ENCODE data around the gene TMEM200A.

TMEM200A gene

DNA sequence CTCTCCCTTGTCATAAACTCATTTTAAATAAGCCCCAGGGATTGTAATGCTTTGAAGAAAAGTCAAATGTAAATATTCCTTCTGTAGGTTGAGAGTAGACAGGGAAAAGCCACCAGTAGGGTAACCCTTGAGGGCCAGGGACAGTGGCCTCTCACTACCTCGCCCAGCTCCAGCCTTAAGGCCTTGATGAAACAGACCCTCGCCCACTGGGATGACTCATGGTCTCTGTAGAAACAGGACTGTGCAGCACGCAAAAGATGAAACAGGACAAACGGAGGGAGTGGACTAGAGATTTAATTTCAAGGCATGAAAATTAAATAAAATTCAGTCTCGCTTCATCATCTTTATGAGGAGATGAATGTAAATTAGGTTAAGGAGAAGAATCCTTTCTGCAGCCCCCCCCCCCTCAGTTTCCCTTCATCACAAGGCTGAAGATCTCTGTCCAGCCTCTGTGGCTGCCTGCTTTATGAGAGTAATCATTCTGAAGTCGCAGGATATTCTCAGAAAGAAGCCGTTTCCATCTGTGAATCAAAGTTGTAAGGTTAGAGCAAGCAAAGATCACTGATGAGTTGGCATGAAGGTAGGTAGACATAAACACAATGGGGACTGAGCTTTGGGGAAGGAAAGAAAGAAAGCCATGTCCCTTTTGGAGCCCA, 60.4 kb downstream of the TMEM200A start:
- DNase-seq = no peak

DNA sequence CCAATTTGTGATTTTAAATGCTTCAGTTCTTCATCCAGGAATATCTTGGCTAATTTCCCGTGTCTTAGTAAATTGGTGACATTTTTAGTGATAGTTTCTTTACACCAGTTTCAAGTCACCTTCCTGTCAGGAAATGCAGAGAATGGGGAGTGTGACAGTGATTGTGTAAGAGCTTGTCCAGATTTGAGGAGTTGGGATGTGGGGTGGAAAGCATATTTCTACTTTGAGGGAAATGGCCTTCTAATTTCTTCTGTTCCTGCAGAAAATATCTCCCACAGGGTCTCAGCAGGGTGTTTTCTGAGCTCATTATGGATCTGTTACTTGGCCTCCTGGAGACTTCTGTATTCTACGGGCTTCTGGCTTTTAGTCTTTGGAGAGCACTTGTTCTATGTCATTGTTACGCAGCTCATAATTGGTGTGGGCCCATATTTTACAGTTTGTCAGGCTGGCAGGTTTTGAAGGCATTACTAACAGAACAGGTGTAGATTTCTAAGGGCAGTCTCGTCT, 65.6 kb downstream of the TMEM200A start:
- no peak for DNase-seq

DNA sequence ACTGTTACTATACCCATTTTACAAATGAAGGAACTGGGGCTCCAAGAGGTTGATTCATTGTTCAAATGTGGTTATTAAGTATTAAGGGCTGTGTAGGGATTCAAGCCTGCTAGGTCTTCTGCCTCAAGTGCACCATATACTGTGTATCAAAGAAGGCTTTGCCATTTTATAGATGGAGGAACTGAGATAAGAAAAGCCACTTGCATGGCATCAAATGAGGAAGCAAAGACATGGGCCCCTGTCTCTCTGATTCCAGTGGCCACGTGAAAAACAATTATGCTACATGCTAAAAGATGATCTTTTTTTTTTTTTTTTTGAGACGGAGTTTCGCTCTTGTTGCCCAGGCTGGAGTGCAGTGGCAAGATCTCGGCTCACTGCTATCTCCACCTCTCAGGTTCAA, 67.0 kb downstream of the TMEM200A start:
- no peak for DNase-seq

GRCh38 chr6:130434174-130434873, 68.5 kb downstream of the TMEM200A start:
- no peak for DNase-seq

DNA sequence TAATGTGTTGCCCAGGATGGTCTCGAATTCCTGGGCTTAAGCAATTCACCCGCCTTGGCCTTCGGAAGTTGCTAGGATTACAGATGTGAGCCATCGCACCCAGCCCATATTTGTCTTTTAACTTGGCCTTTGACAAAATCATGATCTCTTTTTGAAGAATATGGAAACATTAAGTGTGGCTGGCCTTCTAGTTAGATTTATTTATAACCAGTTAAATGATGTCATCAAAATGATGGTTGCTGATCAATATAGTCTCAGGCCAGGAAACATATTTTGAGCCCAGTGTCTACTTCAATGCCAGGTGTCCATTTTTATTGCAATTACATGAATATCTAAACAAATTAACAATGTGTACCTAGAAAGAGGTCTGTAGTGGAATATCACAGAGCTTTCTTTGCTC, 69.4 kb downstream of the TMEM200A start:
- DNase-seq = no peak

DNA sequence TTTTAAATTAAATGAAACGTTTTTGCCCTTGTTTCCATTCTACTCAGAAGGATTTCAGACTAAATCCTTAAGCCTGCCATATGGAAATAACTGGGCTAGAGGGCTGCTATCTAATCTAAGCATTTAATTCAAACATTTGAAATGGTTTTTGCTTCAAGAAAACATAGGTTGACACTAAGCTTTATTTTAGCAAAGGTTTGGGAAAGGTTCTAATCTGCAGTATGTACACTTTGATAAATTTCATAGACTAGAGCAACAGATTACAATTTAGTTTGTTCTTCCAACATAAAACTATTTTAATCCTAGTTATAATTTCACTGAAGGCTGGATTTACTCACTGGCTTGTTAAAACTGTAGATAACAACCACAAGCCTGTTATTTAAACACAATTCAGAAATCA, 72.1 kb downstream of the TMEM200A start:
- no peak for DNase-seq

DNA sequence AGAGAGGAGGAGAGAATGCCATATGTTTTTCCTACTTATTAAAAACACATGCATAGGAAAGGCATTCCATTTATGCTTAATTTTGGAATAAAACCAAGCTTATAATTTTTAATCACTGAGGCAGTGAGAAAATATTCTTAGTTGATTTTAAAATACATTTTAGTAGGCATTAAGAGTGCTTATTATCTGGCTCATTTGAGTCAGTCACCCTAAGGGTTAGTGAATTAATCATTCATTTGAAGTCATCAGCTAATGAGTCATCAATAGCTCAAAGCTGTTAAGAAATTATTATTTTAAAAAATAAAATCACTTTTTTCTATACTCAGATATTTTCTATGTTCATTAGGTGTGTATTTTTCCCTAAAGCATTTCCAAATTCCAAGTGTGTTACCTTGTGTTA, 81.6 kb downstream of the TMEM200A start:
- no peak for DNase-seq

- no peak for DNase-seq
Measured at GRCh38 chr6:130452336-130452735, 86.5 kb downstream of the TMEM200A start.

DNA sequence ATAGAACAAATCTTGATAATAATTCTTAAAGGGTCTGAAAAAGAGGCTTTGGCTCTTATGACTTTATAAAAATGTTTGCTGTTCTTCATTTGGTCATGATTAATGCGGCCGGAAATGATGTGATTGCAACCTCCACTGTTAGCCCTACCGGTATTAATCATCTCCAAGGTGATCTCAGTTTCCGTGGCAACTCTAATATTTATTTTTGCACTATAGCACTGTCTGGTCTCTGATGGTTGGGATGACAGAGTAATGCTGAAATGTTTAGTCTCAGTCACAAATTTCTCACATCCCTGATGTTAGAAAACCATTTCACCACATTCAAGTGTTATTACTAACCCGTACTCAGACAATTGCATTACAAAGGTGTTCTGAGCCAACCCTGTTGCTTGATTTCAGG, 87.4 kb downstream of the TMEM200A start:
- no peak for DNase-seq

DNA sequence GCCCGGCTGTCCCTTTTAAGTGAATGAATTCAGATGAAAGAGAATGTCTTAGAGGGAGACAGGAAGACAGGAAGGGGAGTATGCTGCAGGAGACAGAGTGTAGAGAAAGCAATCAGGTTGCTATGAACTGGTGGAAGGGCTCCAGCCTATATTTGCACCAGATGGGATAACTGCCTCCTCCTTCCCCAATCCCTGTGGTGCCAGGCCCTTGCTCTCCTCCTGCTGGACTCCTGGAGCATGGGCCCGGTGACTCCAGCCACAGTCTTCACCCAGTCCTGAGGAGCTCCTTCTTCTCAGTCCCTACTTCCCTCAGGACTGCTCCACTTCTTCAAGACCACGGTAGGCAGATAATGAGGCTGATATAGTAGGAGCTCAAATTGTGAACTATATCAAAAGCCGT, 91.8 kb downstream of the TMEM200A start:
- no peak for DNase-seq

DNA sequence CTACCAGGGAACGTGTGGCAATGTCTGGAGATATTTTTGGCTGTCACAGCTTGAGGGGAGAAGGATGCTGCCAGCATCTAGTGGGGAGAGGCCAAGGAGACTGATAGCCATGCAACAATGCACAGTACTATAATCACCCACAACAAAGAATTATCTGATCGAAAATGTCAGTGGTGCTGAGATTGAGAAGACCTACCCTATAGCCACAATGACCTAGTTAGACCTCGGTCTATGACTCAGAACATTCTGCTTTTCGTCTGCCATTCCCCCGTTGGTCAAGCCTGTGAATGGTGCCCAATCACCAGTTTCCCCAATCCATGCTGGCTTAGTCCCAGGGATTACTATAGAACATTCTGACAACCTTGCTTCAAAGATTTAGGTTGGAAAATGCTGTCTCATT, 93.5 kb downstream of the TMEM200A start:
- DNase-seq = no peak

DNA sequence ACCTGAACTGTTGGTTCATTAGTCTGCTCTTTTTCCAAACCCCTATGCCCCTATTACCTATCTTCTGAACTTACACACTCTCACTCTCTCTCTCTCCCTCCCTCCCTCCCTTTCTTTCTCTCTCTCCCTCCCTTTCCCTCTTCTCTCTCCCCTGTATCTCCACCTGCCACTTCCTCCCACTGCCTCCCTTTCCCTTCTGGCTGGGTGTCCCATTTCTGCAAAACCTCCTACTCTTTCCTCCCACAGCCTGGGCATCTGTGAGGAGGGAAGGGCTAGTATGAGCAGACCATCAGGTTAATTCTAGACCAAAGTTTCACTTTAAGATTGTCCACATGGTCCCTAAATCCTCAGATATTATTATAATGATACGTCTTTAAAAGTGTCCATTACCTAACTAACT, 95.1 kb downstream of the TMEM200A start:
- DNase-seq = no peak

DNA sequence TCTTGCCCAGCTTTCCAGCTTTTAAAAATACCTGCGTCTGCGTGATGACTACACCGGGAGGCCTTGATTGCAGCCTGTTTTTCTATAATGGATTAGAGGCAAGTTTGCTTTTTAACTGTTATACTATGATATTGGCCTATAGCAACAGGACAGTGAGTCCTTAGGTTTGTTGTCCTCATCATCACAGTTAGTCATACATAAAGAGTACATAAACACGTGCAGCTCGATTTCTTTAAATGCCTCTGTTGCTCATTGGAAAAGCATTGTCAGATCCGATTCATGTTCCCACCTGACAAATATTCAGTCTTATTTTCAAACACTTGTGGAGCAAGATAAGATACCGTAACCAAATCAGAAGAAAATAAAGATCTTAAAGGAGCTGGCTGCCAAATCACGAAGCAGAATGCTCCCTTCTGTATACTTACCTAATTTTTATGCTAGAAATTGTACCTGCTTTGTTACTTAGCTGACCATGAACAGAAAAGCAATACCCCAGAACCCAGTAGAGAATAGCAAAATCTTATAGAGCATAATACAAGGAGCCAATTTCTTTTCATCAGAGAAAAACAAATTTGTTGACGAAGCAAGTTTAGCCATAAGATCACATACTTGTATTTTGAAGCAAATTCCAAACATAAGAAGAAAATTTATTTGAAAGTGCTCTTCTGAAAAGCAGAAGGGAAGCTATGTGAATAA, 100.4 kb downstream of the TMEM200A start:
- DNase-seq = no peak

GRCh38 chr6:130466748-130467061, 100.9 kb downstream of the TMEM200A start:
- DNase-seq = no peak

GRCh38 chr6:130467146-130468050, 101.6 kb downstream of the TMEM200A start:
- DNase-seq = no peak

DNA sequence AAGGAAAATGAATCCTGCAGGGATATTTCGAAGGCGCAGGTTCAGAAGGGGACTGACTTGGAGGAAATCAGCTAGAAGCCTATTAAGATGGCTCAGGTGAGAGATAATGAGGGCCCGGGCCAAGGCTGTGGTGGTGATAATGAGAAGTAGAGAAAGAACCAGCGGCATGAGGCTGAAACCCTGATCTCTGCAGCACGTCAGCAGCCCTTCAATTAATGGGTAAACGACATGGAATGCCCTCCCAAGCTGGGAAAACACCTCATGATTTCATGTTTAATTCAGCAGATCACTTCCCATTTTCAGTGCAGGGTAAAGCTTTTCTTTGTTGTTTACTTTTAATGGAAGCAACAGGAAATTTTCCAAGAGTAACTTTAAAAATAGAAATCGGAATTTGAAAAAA, 104.9 kb downstream of the TMEM200A start:
- no peak for DNase-seq

DNA sequence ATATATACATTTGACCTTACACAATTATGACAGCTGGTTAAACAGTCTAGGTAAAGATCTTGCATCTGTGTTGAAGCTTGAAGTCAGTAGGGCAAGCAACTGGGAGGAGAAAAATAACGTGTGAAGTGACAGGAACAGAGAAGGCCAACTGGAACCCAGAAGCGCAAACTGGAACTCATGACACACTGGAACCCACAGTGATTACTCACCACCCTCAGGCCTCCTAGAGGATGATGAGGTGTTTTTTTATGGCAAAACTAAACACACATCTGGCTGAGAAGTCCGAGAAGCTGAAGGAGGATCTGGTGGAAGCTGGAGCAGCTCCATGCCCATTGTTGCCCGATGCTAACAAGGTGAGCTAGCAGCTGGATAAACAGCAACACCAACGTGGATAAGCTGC, 108.1 kb downstream of the TMEM200A start:
- no peak for DNase-seq

DNA sequence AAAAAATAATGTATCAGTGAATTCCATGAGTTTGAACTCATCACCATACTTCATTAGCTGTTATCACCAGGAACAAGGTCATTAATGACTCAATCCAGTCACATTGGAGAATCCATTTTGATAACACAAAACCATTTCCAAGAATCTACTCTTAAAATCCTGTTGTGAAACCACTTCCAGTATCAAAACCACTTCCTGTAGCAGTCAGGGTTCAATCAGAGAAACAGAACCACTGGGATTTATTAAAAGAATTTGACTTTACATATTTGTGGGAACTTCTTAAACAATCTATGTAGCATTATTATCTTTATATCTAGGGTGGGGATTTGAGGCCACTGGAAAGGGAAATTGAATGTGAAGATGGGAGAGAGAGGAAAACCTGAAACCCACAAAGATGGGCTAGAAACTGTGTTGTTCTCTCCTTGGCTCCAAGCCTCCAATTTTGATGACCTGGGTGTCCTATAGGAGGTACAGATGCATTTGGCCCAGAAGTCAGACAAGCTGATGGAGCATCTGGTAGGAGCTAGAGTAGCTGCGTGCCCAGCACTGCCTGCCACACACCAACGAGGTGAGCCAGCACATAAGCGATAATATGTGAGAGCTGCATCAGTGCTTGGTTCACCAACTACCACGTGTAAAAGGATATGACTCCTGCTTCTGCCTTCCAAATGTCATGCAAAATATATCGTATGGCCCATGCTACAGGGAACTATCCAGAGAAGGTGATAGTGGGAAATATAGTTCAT, 117.0 kb downstream of the TMEM200A start:
- no peak for DNase-seq

DNA sequence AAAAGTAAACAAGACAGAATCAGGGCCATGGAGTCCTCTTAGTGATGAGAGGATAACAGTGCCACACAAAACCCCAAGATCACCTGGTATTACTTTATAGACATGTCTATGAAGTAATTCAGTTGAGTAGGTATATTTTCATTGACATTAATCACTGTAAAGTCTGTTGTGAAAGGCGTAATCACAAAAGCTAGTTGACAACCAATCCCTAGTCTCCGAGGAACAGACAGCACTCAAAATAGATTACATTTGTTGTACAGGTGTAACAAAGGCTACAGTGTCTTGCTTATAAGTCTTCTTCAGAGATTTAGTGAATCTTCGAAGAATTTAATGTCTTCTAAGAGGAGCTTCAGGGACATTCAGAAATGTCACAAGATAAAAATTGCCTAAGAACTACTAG, 120.1 kb downstream of the TMEM200A start:
- DNase-seq = no peak

DNA sequence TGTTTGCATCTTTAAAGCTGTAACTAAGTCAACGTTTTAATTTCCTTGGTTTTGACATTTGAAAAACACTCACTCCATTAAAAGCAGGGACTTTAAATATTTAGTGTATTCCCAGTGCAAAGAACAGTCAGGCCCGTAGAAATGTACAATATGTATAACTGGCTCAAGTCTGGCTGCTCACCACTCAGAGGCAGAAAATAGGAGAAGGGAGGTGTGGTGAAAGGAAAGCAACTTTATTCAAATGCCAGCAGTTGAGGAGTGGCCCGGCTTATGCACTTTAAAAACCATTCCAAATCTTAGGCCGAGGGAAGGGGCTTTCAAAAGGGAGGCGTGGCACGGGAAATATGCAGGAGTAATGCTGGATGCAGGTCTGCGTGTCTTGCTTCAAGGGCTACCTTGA, 120.6 kb downstream of the TMEM200A start:
- DNase-seq = no peak

GRCh38 chr6:130489514-130489913, 123.7 kb downstream of the TMEM200A start:
- DNase-seq = no peak
